Neural progenitor cell (in vitro differentiated cells): ENCODE measurements around the gene IP6K2. TPM values are rescaled to one million over a fixed set of nuclear protein-coding genes. Genes with fewer than 3 reads are reported as not detected.

Experiments used
- DNase-seq: peaks from one replicate; pipeline ENCODE4 v3.0.0-alpha.2; 2016; ENCODE audit warnings: low spot score
- H2AFZ ChIP-seq: fragments of 200-600 bp; sonication (generic); replicated peaks from 2 replicates; pipeline ENCODE4 v1.6.1; 2016; ENCODE audit warnings: antibody characterized with exemption
- H3F3A ChIP-seq: fragments of 200-600 bp; sonication (generic); 2 replicates; pipeline ENCODE4 v1.6.1; 2016; ENCODE audit warnings: antibody characterized with exemption, low read depth
- H3K27ac ChIP-seq: fragments of 200-600 bp; sonication (generic); 2 replicates; pipeline ENCODE4 v1.5.1; 2016; ENCODE audit warnings: mild to moderate bottlenecking
- H3K27me3 ChIP-seq: fragments of 200-600 bp; sonication (generic); 2 replicates; pipeline ENCODE4 v1.6.1; 2016; ENCODE audit warnings: mild to moderate bottlenecking, moderate library complexity
- H3K36me3 ChIP-seq: fragments of 200-600 bp; sonication (generic); 2 replicates; pipeline ENCODE4 v1.5.1; 2016
- H3K4me1 ChIP-seq: fragments of 200-600 bp; sonication (generic); 2 replicates; pipeline ENCODE4 v1.6.1; 2016; ENCODE audit warnings: mixed run types
- H3K4me2 ChIP-seq: fragments of 200-600 bp; sonication (generic); 2 replicates; pipeline ENCODE4 v1.6.1; 2016
- H3K4me3 ChIP-seq: fragments of 200-600 bp; sonication (generic); 2 replicates; pipeline ENCODE4 v1.5.1; 2016
- H3K79me2 ChIP-seq: fragments of 200-600 bp; sonication (generic); 2 replicates; pipeline ENCODE4 v1.6.1; 2016; ENCODE audit warnings: low read depth
- H3K9ac ChIP-seq: fragments of 200-600 bp; sonication (generic); 2 replicates; pipeline ENCODE4 v1.6.1; 2016
- H3K9me3 ChIP-seq: fragments of 200-600 bp; sonication (generic); 2 replicates; pipeline ENCODE4 v1.5.1; 2016; ENCODE audit warnings: low read depth
- H4K20me1 ChIP-seq: fragments of 200-600 bp; sonication (generic); 2 replicates; pipeline ENCODE4 v1.6.1; 2016; ENCODE audit warnings: low read depth
- H3K27ac Mint-ChIP-seq: 3 replicates; pipeline ENCODE4 v1.8.0; 2021; ENCODE audit warnings: mixed read lengths
- H3K27me3 Mint-ChIP-seq: 2 replicates; pipeline ENCODE4 v1.8.0; 2022; ENCODE audit warnings: low read depth, mild to moderate bottlenecking, inconsistent platforms, moderate library complexity, mixed read lengths; ENCODE audit not compliant: insufficient read depth
- H3K36me3 Mint-ChIP-seq: 3 replicates; pipeline ENCODE4 v1.8.0; 2021; ENCODE audit warnings: mixed read lengths
- H3K4me1 Mint-ChIP-seq: 3 replicates; pipeline ENCODE4 v1.8.0; 2021; ENCODE audit warnings: mixed read lengths
- H3K4me3 Mint-ChIP-seq: 3 replicates; pipeline ENCODE4 v1.8.0; 2021; ENCODE audit warnings: mild to moderate bottlenecking, moderate library complexity, mixed read lengths
- H3K9me3 Mint-ChIP-seq: 3 replicates; pipeline ENCODE4 v1.8.0; 2020; ENCODE audit warnings: mixed read lengths
- EZH2 ChIP-seq: fragments of 200-600 bp; sonication (generic); IDR thresholded peaks from 2 replicates; pipeline ENCODE4 v1.6.1; 2017; ENCODE audit warnings: antibody characterized with exemption, mild to moderate bottlenecking, moderate library complexity
- EZH2phosphoT487 ChIP-seq: fragments of 200-600 bp; sonication (generic); IDR thresholded peaks from 2 replicates; pipeline ENCODE4 v1.6.1; 2017; ENCODE audit warnings: antibody characterized with exemption
- total RNA-seq: library from RNA; depleted of rRNA; stranded (reverse); fragments of >200 nt; gene quantifications from 2 replicates; pipeline ENCODE4 v1.2.3, GENCODE V29; 2015; ENCODE audit warnings: low replicate concordance
- TF ChIP-seq, protein P1 (sequence below): fragments of 200-600 bp; sonication (generic); IDR thresholded peaks from 2 replicates; pipeline ENCODE4 v1.5.1; 2017; ENCODE audit warnings: antibody characterized with exemption, mild to moderate bottlenecking

The IP6K2 gene
- total RNA-seq, 1 donor from 2014 or later = 130 TPM

DNA sequence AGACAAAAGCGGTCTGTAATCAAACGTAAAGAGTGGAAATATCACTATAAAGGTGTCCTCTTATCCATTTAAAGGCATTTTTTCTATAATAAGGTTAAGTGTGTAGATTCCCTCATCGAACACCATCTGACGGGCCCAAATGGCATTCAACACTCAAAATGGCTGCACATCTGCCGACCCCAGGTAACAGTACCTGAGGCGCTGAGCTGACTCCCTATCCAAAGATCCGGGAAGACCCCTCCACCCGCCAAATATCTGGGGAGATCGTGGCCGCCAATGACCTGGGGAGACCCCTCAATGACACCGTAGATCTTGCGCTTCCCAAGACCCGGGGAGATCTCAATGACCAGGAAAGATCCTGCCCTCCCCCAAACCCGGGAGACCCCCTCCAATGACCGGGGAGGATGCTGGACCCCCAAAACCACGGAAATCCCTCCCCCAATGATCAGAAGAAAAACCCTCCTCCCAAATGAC is 476 bp downstream of the IP6K2 start:
- no peaks in the 10 kb centered on the region for H3K9me3 Mint-ChIP-seq
- H3K9ac ChIP-seq = peak overlapping the region; percentile 99
- peaks cover 54% of the 10 kb centered on the region for H3K79me2 ChIP-seq
- peak overlapping the region; percentile 97 for H3K27ac ChIP-seq
- peaks cover 22% of the 10 kb centered on the region for H3K4me1 ChIP-seq
- H4K20me1 ChIP-seq = peaks cover 45% of the 10 kb centered on the region
- H3K27me3 ChIP-seq = peaks cover under 1% of the 10 kb centered on the region
- peak overlapping the region; percentile 83 for H3K4me3 ChIP-seq
- no peaks in the 10 kb centered on the region for H3K9me3 ChIP-seq
- H2AFZ ChIP-seq = peak overlapping the region; percentile 27
- H3K4me3 Mint-ChIP-seq = peak overlapping the region; percentile 99
- DNase-seq = peak; percentile 25
- H3F3A ChIP-seq = peaks cover 22% of the 10 kb centered on the region
- TF ChIP-seq, protein P1, sequence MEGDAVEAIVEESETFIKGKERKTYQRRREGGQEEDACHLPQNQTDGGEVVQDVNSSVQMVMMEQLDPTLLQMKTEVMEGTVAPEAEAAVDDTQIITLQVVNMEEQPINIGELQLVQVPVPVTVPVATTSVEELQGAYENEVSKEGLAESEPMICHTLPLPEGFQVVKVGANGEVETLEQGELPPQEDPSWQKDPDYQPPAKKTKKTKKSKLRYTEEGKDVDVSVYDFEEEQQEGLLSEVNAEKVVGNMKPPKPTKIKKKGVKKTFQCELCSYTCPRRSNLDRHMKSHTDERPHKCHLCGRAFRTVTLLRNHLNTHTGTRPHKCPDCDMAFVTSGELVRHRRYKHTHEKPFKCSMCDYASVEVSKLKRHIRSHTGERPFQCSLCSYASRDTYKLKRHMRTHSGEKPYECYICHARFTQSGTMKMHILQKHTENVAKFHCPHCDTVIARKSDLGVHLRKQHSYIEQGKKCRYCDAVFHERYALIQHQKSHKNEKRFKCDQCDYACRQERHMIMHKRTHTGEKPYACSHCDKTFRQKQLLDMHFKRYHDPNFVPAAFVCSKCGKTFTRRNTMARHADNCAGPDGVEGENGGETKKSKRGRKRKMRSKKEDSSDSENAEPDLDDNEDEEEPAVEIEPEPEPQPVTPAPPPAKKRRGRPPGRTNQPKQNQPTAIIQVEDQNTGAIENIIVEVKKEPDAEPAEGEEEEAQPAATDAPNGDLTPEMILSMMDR = no peak
- peaks cover 33% of the 10 kb centered on the region for H3K4me1 Mint-ChIP-seq
- H3K27me3 Mint-ChIP-seq = peaks cover 4% of the 10 kb centered on the region
- H3K36me3 Mint-ChIP-seq = peaks cover 12% of the 10 kb centered on the region
- peak overlapping the region; percentile 99 for H3K27ac Mint-ChIP-seq
- peaks cover 6% of the 10 kb centered on the region for H3K36me3 ChIP-seq
- peak overlapping the region; percentile 97 for H3K4me2 ChIP-seq

DNA sequence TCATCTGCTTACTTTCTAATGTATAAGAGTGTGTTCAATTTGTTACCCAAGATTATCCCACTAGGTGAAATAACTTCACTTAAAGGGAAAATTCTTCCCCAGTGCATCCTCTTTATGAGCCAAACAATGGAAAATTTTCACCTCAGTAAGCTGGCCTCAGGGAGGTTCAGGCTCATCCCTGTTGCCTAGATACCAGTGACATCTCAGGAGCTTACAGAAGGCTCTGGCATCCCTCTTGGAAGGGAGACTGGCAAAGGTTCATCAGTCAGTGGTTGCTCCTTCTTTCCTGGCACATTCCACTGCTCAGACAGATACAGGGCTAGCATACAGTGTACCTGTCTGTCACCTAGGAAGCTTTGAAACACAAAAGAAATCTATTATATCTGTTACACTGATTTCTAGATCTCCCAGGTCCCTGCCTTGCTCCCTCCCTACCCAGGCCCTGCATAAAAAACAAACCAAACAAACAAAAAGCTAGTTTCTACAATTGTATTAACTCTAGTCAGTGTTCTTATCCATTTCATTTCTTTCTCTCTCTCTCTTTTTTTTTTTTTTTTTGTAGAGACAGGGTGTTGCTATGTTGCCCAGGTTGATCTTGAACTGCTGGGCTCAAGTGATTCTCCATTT is 1.7 kb downstream of the IP6K2 start:
- Mint-ChIP-seq H3K36me3 (peaks cover 17% of the 10 kb centered on the region), H3K4me3 (peak overlapping the region; percentile 99), H3K9me3 (no peaks in the 10 kb centered on the region), H3K4me1 (peaks cover 34% of the 10 kb centered on the region), H3K27me3 (peaks cover 4% of the 10 kb centered on the region), H3K27ac (no peak overlapping the region)
- peak overlapping the region; percentile 83 for H3K4me3 ChIP-seq
- peaks cover 22% of the 10 kb centered on the region for H3F3A ChIP-seq
- no peak overlapping the region for H2AFZ ChIP-seq
- peaks cover 67% of the 10 kb centered on the region for H3K79me2 ChIP-seq
- DNase-seq = peak; percentile 81
- peaks cover 58% of the 10 kb centered on the region for H4K20me1 ChIP-seq
- no peaks in the 10 kb centered on the region for H3K27me3 ChIP-seq
- H3K9ac ChIP-seq = no peak overlapping the region
- H3K4me2 ChIP-seq = peak overlapping the region; percentile 97
- peaks cover 10% of the 10 kb centered on the region for H3K36me3 ChIP-seq
- H3K4me1 ChIP-seq = peaks cover 22% of the 10 kb centered on the region
- no peak for TF ChIP-seq EZH2phosphoT487
- TF ChIP-seq EZH2 = no peak
- TF ChIP-seq, protein P1 = no peak
- H3K9me3 ChIP-seq = no peaks in the 10 kb centered on the region
- H3K27ac ChIP-seq = no peak overlapping the region

DNA sequence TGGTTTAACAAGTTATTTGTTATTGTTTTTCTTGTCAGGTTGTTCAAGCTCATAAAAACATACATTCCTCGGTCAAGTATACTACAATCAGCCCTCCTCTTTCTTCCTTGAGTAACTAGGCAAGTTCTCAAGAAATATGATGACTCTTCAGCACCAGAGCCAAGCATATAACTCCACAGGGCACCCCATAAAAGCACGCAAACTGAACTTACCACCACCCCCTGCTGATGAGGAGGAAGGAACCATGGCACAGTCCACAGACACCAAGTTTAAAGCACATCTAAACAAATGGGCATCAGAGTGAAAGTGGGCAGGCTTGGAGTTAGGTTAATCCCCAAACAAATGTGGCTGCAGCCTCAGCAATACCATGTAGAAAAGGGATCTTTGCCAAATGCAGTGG is 5.3 kb downstream of the IP6K2 start:
- H3K36me3 ChIP-seq = peaks cover 10% of the 10 kb centered on the region
- no peak overlapping the region for H3K4me3 Mint-ChIP-seq
- no peaks in the 10 kb centered on the region for H3K9me3 Mint-ChIP-seq
- no peaks in the 10 kb centered on the region for H3K27me3 ChIP-seq
- TF ChIP-seq, protein P1 = no peak
- TF ChIP-seq EZH2 (no peak), EZH2phosphoT487 (no peak)
- H2AFZ ChIP-seq = no peak overlapping the region
- no peaks in the 10 kb centered on the region for H3K27me3 Mint-ChIP-seq
- peaks cover 27% of the 10 kb centered on the region for H3F3A ChIP-seq
- H3K9me3 ChIP-seq = no peaks in the 10 kb centered on the region
- no peak overlapping the region for H3K27ac Mint-ChIP-seq
- peaks cover 31% of the 10 kb centered on the region for H3K36me3 Mint-ChIP-seq
- H3K4me1 ChIP-seq = peaks cover 17% of the 10 kb centered on the region
- no peak overlapping the region for H3K9ac ChIP-seq
- H3K4me2 ChIP-seq = no peak overlapping the region
- H4K20me1 ChIP-seq = peaks cover 94% of the 10 kb centered on the region
- H3K79me2 ChIP-seq = peaks cover 100% of the 10 kb centered on the region
- H3K4me1 Mint-ChIP-seq = peaks cover 29% of the 10 kb centered on the region
- DNase-seq = no peak
- no peak overlapping the region for H3K27ac ChIP-seq
- no peak overlapping the region for H3K4me3 ChIP-seq
